ENCODE results near the gene SLIT2.
A peak's percentile ranks its signal among the peaks of the same experiment; 100 is the strongest.

SLIT2 gene

GRCh38 chr4:20264688-20265087 is 13.0 kb downstream of the SLIT2 start:
- no peak for DNase-seq (ENCODE audit: low spot score)

- no peak for DNase-seq (ENCODE audit: low spot score)
Measured at GRCh38 chr4:20265726-20266125, 14.0 kb downstream of the SLIT2 start.

- DNase-seq (ENCODE audit: low spot score) = no peak
Measured at GRCh38 chr4:20266215-20267082, 14.7 kb downstream of the SLIT2 start.

- no peak for DNase-seq (ENCODE audit: low spot score)
Measured at GRCh38 chr4:20268028-20268427, 16.3 kb downstream of the SLIT2 start.

- DNase-seq (ENCODE audit: low spot score) = no peak
Measured at GRCh38 chr4:20269320-20269719, 17.6 kb downstream of the SLIT2 start.

GRCh38 chr4:20271950-20272349 is 20.2 kb downstream of the SLIT2 start:
- DNase-seq (ENCODE audit: low spot score) = no peak

- no peak for DNase-seq (ENCODE audit: low spot score)
Measured at GRCh38 chr4:20272411-20272872, 20.7 kb downstream of the SLIT2 start.

GRCh38 chr4:20273793-20274192 is 22.1 kb downstream of the SLIT2 start:
- DNase-seq (ENCODE audit: low spot score) = no peak

- DNase-seq (ENCODE audit: low spot score) = no peak
Measured at GRCh38 chr4:20276848-20277247, 25.1 kb downstream of the SLIT2 start.

- DNase-seq (ENCODE audit: low spot score) = no peak
Measured at GRCh38 chr4:20278195-20278594, 26.5 kb downstream of the SLIT2 start.

- no peak for DNase-seq (ENCODE audit: low spot score)
Measured at GRCh38 chr4:20279381-20279780, 27.7 kb downstream of the SLIT2 start.

- no peak for DNase-seq (ENCODE audit: low spot score)
Measured at GRCh38 chr4:20281453-20281852, 29.7 kb downstream of the SLIT2 start.

- no peak for DNase-seq (ENCODE audit: low spot score)
Measured at GRCh38 chr4:20283039-20283438, 31.3 kb downstream of the SLIT2 start.

GRCh38 chr4:20284990-20285389 is 33.3 kb downstream of the SLIT2 start:
- no peak for DNase-seq (ENCODE audit: low spot score)

GRCh38 chr4:20287246-20287645 is 35.5 kb downstream of the SLIT2 start:
- peak; percentile 18 for DNase-seq (ENCODE audit: low spot score)

- DNase-seq (ENCODE audit: low spot score) = no peak
Measured at GRCh38 chr4:20288047-20288650, 36.4 kb downstream of the SLIT2 start.

- DNase-seq (ENCODE audit: low spot score) = no peak
Measured at GRCh38 chr4:20288846-20289512, 37.3 kb downstream of the SLIT2 start.

GRCh38 chr4:20289782-20290181 is 38.1 kb downstream of the SLIT2 start:
- no peak for DNase-seq (ENCODE audit: low spot score)

GRCh38 chr4:20292739-20293138 is 41.0 kb downstream of the SLIT2 start:
- DNase-seq (ENCODE audit: low spot score) = no peak

- no peak for DNase-seq (ENCODE audit: low spot score)
Measured at GRCh38 chr4:20297261-20297660, 45.6 kb downstream of the SLIT2 start.

- no peak for DNase-seq (ENCODE audit: low spot score)
Measured at GRCh38 chr4:20297783-20298182, 46.1 kb downstream of the SLIT2 start.

- DNase-seq (ENCODE audit: low spot score) = no peak
Measured at GRCh38 chr4:20298455-20298854, 46.8 kb downstream of the SLIT2 start.

GRCh38 chr4:20298986-20299385 is 47.3 kb downstream of the SLIT2 start:
- no peak for DNase-seq (ENCODE audit: low spot score)

All from kidney capillary endothelial cell (primary cell).